ACHN (cell line): Measurements from ENCODE around the gene SYNE2.
"Not testable (repeated sequence)": the region's sequence is repeated elsewhere in the genome, so short reads cannot be mapped to it uniquely, and the experiment has no call there.

Experiments
- DNase-seq: peaks from one replicate; pipeline ENCODE4 v3.0.0-alpha.2; 2015
- in situ Hi-C: cut with HindIII; loops from 2 replicates; pipeline ENCODE4 v1.10.0; 2017; ENCODE audit warnings: low sequenced_read_pairs, low pct_ligation_motif_present, low pct_unique_long_range_greater_than_20kb

SYNE2 gene

GRCh38 chr14:64126548-64126947 lies 273.7 kb downstream of the SYNE2 start:
- in situ Hi-C loops, result no loop called here
- no peak for DNase-seq

- in situ Hi-C loops, result no loop called here
- DNase-seq, result peak; percentile 6
Observed at GRCh38 chr14:64137657-64138290, 285.0 kb downstream of the SYNE2 start.

- DNase-seq, result no peak
- in situ Hi-C loops, result no loop called here
Observed at GRCh38 chr14:64147126-64147790, 294.5 kb downstream of the SYNE2 start.

GRCh38 chr14:64149921-64150320 lies 297.1 kb downstream of the SYNE2 start:
- in situ Hi-C loops, result no loop called here
- no peak for DNase-seq

GRCh38 chr14:64158608-64159007 lies 305.8 kb downstream of the SYNE2 start:
- in situ Hi-C loops, result no loop called here
- DNase-seq, result no peak

- DNase-seq, result no peak
- in situ Hi-C loops, result no loop called here
Observed at GRCh38 chr14:64159588-64159987, 306.8 kb downstream of the SYNE2 start.

- in situ Hi-C loops, result no loop called here
Observed at GRCh38 chr14:64170181-64170580, 317.4 kb downstream of the SYNE2 start.

GRCh38 chr14:64174922-64175782 lies 322.3 kb downstream of the SYNE2 start:
- in situ Hi-C loops, result no loop called here
- no peak for DNase-seq

More at GRCh38 chr14:64170181-64170580, 317.4 kb downstream of the SYNE2 start:
- no peak for DNase-seq

GRCh38 chr14:64176330-64176729 lies 323.5 kb downstream of the SYNE2 start:
- in situ Hi-C loops, result no loop called here
- DNase-seq, result no peak

- in situ Hi-C loops, result no loop called here
- no peak for DNase-seq
Observed at GRCh38 chr14:64178814-64179213, 326.0 kb downstream of the SYNE2 start.

- in situ Hi-C loops, DNase-seq: not testable (repeated sequence)
Observed at GRCh38 chr14:64182908-64183307, 330.1 kb downstream of the SYNE2 start.

- no peak for DNase-seq
- in situ Hi-C loops, result no loop called here
Observed at GRCh38 chr14:64184103-64184729, 331.4 kb downstream of the SYNE2 start.

- no peak for DNase-seq
- in situ Hi-C loops, result no loop called here
Observed at GRCh38 chr14:64185184-64185583, 332.4 kb downstream of the SYNE2 start.

GRCh38 chr14:64186231-64187129 lies 333.7 kb downstream of the SYNE2 start:
- in situ Hi-C loops, result no loop called here
- no peak for DNase-seq

GRCh38 chr14:64187331-64187730 lies 334.5 kb downstream of the SYNE2 start:
- in situ Hi-C loops, result no loop called here

GRCh38 chr14:64190974-64191502 lies 338.2 kb downstream of the SYNE2 start:
- no peak for DNase-seq
- in situ Hi-C loops, result no loop called here

More at GRCh38 chr14:64187331-64187730, 334.5 kb downstream of the SYNE2 start:
- DNase-seq, result no peak

GRCh38 chr14:64191756-64192155 lies 339.0 kb downstream of the SYNE2 start:
- peak; percentile 33 for DNase-seq
- in situ Hi-C loops, result no loop called here

GRCh38 chr14:64193821-64194220 lies 341.0 kb downstream of the SYNE2 start:
- no peak for DNase-seq
- in situ Hi-C loops, result no loop called here
